ENCODE data around the gene MYO9A.

Gene MYO9A

DNA sequence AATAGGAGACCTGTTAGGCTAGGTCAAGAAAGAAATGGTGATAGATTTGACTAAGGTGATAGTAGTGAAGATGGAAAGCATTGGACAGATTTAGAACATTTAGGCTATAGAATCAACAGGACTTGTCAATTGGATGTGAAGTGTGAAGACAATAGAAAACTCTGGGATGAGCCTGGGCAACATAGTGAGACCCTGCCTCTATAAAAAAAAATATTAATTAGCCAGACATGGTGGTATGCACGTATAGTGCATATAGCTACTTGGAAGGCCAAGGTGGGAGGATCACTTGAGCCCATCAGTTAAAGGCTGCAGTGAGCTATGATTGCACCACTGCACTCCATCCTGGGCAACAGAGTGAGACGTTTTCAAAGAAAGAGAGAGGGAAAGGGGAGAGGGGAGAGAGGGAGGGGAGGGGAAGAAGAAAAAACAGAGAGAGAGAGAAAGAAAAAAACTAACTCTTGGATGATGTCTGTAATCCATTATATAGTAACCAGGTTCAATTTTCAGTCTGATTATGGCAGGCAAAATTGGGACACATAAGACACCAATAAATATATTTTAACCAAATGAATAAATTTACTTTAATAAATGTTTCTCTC is 9.9 kb upstream of the MYO9A start:
- no peak for DNase-seq (ENCODE audit: low read depth)
- H3K4me3 ChIP-seq (ENCODE audit: low read depth, low read length): no peak overlapping the region
- in situ Hi-C loops (cut with HindIII; ENCODE audit: low sequenced_read_pairs): no loop called here
- TF ChIP-seq, protein P1, sequence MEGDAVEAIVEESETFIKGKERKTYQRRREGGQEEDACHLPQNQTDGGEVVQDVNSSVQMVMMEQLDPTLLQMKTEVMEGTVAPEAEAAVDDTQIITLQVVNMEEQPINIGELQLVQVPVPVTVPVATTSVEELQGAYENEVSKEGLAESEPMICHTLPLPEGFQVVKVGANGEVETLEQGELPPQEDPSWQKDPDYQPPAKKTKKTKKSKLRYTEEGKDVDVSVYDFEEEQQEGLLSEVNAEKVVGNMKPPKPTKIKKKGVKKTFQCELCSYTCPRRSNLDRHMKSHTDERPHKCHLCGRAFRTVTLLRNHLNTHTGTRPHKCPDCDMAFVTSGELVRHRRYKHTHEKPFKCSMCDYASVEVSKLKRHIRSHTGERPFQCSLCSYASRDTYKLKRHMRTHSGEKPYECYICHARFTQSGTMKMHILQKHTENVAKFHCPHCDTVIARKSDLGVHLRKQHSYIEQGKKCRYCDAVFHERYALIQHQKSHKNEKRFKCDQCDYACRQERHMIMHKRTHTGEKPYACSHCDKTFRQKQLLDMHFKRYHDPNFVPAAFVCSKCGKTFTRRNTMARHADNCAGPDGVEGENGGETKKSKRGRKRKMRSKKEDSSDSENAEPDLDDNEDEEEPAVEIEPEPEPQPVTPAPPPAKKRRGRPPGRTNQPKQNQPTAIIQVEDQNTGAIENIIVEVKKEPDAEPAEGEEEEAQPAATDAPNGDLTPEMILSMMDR (IDR thresholded peaks at IDR 0.05; ENCODE audit: low read depth, low read length, missing control alignments): no peak

DNA sequence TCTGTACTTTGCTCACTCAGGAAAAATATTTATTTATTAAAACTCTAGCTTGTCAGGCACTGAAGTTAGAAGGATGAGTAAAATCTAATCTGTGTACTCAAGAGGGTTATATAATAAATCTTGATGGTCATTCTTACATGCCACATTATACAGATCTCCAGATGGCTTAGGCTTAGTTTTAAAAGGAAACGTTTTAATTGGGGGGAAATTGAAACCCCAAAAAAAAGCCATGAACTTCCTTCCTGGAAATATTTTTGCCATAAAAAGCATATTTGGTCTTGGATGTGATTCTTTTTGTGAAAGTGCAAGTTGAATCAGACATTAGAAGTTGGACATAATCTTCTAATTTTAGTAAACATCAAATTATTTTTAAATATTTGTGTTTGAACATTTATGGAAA is 6.3 kb upstream of the MYO9A start:
- no peak for DNase-seq (ENCODE audit: low read depth)
- TF ChIP-seq, protein P1 (IDR thresholded peaks at IDR 0.05; ENCODE audit: low read depth, low read length, missing control alignments): no peak
- in situ Hi-C loops (cut with HindIII; ENCODE audit: low sequenced_read_pairs): no loop called here
- H3K4me3 ChIP-seq (ENCODE audit: low read depth, low read length): no peak overlapping the region

DNA sequence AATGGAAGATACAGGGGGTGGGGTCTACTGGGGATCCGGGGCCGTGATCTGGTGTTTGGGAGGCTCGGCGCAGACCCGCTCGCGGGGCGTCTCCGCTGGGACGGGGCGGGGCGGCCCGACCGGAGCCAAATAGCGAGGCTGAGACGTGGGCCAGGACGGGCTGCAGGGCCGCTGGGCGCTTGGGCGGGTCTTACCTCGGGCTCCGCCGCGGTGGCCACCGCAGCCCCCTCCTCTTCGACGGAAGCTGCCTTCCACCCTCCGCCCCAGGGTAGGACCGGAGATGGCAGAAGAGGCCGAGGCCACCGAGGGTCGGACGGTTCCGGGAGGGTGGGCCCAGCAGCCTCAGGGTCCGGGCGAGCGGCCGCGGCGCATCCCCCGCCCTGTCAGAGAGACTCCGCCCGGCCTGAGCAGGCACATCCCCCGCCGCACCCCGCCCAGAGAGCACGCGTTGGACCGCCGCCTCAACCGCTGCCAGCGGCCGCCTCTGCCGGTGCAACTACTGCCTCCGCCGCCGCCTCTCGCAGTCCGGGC is 399 bp downstream of the MYO9A start:
- in situ Hi-C loops (cut with HindIII; ENCODE audit: low sequenced_read_pairs): no loop called here
- peak; percentile 39 for DNase-seq (ENCODE audit: low read depth)
- H3K4me3 ChIP-seq (ENCODE audit: low read depth, low read length): peak overlapping the region; percentile 75
- TF ChIP-seq, protein P1 (IDR thresholded peaks at IDR 0.05; ENCODE audit: low read depth, low read length, missing control alignments): no peak

DNA sequence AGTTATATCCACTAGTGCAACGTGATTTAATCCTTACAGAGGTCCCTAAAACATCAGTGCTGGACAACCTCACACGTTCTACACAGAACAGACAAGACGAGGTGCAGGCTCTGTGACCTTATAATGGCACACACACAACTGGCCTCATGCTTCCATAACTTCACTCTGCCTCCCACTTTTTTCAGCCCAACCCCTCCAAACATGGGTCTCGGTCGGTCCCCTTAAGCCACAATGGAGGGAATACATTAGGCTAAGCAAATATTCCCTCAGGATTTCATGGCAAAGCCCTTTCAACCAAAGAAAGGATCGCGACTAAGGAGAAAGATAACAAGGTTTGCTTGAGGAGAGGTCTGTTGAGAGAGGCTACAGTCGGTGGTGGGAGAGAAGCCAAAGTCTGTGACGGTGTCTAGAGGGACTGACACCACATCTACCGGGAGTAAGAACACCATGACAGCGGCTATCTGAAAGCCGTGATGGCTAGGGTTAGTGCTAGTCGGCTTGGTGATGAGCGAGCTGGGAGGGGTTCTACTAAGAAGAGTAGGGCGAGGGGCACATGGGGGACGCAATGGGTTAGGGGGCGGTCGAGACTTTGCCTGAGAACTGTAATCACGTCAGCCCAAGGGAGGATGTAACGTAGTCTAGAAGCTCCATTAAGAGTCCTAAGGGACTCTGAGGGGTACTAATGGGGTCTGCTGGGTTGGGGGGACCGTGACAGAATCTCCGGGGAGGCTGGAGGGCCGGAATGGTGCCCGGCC is 1.0 kb downstream of the MYO9A start:
- DNase-seq (ENCODE audit: low read depth): no peak
- in situ Hi-C loops (cut with HindIII; ENCODE audit: low sequenced_read_pairs): no loop called here
- TF ChIP-seq, protein P1 (IDR thresholded peaks at IDR 0.05; ENCODE audit: low read depth, low read length, missing control alignments): no peak
- H3K4me3 ChIP-seq (ENCODE audit: low read depth, low read length): peak overlapping the region; percentile 75

DNA sequence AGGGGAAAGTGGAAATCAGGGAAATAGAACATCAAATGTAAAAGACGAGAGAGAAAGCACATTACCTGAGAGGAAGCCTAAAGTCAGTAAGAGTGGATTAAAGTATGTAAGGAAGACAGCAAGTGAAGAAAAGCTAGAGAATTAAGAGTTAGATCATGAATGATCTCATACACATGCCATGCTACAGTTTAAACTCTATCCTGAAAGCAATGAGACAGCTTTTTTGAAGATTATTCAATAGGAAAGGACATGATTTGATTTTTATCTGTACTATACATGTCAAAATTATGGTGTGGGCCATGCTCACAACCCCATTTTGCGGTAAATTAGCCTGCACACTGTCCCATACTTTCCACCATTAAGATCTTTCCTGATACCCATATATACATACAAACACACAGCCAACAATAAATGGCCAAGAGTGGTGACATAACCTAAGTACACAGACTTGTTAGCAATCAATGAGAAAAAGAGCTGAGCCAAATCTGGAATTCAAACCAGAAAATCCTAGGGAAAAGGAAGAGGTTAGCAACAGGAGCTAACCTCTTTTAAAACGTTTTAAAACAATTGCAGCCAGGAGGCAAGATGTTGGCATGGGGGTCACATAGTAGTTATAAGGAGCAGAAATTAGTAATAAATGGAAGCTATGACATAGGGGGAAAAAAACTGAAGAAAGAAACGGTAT is 4.5 kb downstream of the MYO9A start:
- in situ Hi-C loops (cut with HindIII; ENCODE audit: low sequenced_read_pairs): no loop called here
- no peak overlapping the region for H3K4me3 ChIP-seq (ENCODE audit: low read depth, low read length)
- DNase-seq (ENCODE audit: low read depth): no peak
- TF ChIP-seq, protein P1 (IDR thresholded peaks at IDR 0.05; ENCODE audit: low read depth, low read length, missing control alignments): no peak

DNA sequence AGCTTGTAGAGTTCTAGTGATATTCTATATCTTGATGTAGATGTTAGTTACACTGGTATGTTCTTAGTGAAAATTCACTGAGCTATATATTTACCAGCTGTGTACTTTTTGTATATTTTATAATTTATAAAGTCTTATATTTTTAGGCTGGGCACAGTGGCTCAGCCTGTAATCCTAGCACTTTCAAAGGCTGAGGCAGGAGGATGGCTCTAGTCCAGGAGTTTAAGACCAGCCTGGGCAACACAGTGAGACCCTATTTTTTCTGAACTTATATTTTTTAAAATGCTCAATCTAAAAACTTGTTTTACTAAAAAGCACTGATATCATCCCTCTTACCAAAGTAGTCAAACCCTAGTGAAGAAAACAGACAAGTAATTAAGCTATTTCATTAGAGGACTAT is 5.1 kb downstream of the MYO9A start:
- no peak overlapping the region for H3K4me3 ChIP-seq (ENCODE audit: low read depth, low read length)
- in situ Hi-C loops (cut with HindIII; ENCODE audit: low sequenced_read_pairs): no loop called here
- TF ChIP-seq, protein P1 (IDR thresholded peaks at IDR 0.05; ENCODE audit: low read depth, low read length, missing control alignments): no peak
- no peak for DNase-seq (ENCODE audit: low read depth)

Measured in astrocyte of the cerebellum (primary cell).